Activated CD8-positive, alpha-beta memory T cell treated with anti-CD3 and anti-CD28 coated beads for 24 hours (primary cell): ENCODE measurements around the gene COG7.
"Not testable (repeated sequence)": the region's sequence is repeated elsewhere in the genome, so short reads cannot be mapped to it uniquely, and the experiment has no call there.

Experiments
- DNase-seq: peaks from one replicate; pipeline ENCODE4 v3.0.0-alpha.2; 2020

Gene COG7

DNA sequence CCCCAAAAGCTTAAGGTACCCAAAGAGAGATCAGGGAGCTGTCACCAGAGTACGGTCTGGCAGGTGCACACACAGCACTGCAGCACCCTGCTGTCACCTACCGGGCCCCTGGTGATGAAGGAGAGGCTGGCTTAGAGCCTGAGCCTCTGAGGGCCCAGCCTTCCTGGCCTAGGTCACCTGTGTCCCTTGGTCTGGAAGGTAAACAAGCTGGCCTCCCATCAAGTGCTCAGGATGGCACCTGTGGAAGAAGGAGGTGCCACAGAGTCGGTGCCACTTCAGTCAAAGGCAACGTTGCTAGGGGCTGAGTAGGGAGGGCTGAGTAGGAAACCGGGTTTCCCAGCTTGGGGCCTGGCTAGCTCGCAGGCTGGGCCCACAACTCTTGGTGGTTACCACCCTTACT is 70.7 kb downstream of the COG7 start:
- DNase-seq, result no peak

- DNase-seq, result not testable (repeated sequence)
These were observed 71.3 kb downstream of the COG7 start for GRCh38 chr16:23381702-23382101.

GRCh38 chr16:23380501-23380951 is 72.5 kb downstream of the COG7 start:
- no peak for DNase-seq

- DNase-seq, result no peak
These were observed 73.3 kb downstream of the COG7 start for GRCh38 chr16:23379707-23380106.

DNA sequence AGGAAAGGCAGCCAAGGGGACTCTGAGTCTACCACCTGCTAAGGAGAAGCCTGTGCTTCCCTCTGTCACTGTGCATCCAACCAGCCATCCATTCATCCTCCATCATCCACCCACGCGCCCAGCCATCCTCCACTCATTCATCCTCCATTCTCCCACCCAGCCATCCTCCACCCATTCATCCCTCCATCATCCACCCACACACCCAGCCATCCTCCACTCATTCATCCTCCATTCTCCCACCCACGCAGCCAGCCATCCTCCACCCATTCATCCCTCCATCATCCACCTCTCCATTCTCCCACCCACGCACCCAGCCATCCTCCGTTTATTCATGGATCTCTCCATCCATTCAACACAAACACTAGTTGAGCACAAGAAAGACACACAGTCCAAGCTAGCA is 74.1 kb downstream of the COG7 start:
- DNase-seq, result no peak

GRCh38 chr16:23378256-23378655 is 74.7 kb downstream of the COG7 start:
- DNase-seq, result no peak

GRCh38 chr16:23377071-23377931 is 75.7 kb downstream of the COG7 start:
- no peak for DNase-seq

GRCh38 chr16:23375643-23376042 is 77.3 kb downstream of the COG7 start:
- DNase-seq, result no peak

DNA sequence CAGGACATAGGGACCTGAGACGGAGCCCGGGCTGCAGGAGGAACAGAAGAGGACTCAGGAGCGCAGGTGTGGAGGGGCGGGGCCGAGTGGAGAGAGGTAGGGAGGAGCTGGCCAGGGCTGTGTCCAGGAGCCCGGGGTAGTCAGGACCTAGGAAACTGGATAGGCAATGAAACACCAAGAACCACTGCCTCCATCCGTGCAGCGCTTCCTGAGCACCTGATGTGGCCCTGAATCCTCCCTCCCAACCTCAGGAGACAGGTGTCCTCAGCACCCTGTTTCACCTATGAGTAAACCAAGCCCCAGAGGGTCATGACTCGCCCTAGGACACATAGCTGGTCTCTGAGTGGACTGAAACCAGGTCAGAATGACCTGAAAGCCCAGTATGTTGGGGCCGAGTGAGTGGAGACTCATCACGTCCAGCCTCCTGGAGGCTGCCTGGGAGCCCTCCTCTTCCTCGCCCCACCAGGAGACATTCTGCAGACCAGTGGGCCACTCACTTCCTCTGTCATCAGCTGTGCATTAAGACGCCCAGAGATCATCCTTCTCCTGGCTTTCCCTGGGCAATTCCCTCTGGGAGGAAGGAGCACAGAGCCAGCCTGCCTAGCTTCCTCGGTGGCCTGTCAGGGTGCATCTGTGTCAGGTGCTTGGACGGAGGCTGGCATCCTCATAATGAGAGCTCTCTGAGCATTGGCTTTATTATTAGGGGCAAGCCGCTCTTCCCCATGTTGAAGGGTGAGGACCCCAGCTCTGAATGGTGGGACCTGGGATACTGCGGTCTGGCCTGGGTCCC is 78.1 kb downstream of the COG7 start:
- DNase-seq, result no peak

- DNase-seq, result no peak
These were observed 79.4 kb downstream of the COG7 start for GRCh38 chr16:23373436-23374219.

DNA sequence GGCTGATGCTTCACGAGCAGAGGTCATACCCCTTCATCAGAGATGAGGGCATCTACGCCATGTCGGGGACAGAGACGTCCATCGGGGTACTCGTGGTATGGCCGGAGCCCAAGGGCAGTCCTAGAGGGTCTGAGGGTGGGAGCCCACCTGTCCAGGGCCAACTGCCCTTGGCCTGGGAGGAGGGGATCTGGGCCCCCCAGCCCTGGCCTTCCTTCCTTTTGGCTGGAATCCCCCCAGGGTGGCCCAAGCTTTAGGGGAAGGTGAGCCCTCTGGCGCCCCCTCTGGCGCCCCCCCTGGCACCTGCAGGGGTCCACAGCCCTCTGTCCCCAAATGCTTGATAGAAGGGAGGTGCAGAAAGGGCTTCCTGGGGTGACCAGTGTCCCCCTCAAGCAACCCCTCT is 81.6 kb downstream of the COG7 start:
- DNase-seq, result no peak

DNA sequence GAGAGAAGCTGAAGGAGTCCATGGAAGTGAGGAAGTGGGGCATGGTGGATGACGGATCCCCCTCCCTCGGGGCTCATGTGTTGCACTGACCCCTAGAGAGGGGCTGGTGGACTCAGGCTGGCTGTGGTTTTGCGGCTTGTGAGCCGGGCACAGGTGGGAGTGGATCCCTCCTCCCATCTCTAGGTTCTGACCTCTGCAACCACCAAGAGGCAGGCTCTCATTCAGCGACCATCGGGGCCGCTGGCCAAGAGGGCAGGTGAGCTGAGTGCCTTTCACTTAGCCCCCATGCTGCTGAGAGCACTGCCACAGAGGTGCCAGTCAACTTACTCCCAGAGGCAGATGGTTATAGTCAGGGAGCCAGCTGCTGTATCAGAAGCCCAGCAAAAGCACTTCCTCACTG is 83.6 kb downstream of the COG7 start:
- no peak for DNase-seq

DNA sequence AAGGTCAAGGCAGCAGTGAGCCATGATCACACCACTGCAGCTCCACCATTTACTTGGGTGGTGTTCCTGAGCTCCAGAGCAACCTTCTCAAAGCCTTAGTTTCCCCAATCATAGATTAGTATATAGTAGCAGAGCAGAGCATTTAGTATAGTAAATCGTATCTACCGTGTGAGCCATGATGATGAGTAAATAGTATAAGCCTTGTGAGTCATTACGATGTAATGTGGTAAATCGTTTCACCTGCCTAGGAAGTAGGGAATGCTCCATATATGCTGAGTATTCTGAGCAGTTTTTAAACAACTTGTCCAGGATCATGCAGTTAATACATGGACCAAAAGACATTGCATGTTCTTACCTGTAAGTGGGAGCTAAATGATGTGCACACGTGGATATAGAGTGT is 84.5 kb downstream of the COG7 start:
- no peak for DNase-seq

- no peak for DNase-seq
These were observed 85.0 kb downstream of the COG7 start for GRCh38 chr16:23367988-23368387.

DNA sequence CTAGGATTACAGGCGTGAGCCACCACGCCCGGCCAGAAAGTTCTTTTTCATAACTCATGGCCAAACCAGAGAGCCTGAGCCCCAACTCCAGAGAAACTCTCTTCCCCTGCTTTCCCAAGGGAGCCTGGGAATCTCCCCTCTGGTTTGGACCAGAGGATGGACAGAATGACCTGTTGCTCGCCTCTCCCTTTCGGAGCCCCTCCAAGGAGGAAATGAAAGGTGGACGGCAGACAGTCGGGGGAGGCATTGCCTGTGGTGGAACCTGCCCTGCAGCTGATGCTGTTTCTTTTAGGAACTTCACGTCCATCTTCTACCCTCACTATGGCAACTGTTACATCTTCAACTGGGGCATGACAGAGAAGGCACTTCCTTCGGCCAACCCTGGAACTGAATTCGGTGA is 85.4 kb downstream of the COG7 start:
- DNase-seq, result no peak

DNA sequence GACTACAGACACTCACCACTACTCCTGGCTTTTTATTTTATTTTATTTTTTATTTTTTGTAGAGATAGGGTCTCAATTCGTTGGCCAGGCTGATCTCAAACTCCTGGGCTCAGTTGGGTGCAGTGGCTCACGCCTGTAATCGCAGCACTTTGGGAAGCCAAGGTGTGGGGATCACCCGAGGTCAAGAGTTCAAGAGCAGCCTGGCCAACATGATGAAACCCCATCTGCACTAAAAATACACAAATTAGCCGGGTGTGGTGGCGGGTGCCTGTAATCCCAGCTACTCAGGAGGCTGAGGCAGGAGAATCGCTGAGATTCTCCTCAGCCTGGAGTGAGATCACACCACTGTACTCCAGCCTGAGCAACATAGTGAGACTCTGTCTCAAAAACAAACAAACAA is 86.6 kb downstream of the COG7 start:
- DNase-seq, result not testable (repeated sequence)

- no peak for DNase-seq
These were observed 87.3 kb downstream of the COG7 start for GRCh38 chr16:23365602-23366240.

DNA sequence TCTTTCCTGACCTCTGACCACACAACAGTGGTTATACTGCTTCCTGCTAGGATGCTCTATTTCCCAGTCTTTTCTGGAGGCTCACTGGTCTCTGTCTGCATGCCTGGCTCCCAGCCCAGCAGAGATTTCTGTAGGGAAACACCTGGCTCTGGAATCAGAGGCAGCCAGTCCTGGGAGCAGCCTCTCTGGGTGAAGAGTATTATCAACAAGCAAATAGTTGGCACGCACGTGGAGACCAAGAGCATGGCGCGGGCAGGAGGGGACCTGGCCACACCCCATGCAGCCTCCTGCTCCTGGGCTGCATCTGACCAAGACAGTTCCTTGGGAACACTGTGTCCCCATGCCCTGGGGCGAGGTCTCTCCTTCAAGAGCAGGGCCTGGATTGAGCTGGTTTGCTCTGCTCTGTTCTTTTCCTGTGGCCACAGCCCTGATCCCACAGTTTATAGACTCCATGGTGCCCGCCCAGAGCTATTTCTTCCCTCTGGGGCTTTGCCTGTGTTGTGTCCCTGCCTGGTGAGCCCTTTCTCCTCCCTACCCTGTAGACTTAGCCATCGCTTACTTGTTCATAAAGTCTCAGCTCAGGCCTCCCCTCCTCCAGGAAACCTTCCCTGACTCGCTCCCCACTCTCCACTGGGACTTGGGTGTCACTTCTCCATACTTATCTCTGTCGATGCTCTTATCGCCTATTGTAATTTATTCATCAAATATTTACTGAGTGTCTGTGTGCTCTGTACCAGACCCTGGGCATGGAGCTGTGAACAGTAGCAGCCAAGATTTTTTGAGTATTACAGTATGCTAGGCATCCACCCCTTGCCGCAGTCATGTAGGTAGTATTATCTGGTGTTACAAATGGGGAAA is 90.3 kb downstream of the COG7 start:
- no peak for DNase-seq

DNA sequence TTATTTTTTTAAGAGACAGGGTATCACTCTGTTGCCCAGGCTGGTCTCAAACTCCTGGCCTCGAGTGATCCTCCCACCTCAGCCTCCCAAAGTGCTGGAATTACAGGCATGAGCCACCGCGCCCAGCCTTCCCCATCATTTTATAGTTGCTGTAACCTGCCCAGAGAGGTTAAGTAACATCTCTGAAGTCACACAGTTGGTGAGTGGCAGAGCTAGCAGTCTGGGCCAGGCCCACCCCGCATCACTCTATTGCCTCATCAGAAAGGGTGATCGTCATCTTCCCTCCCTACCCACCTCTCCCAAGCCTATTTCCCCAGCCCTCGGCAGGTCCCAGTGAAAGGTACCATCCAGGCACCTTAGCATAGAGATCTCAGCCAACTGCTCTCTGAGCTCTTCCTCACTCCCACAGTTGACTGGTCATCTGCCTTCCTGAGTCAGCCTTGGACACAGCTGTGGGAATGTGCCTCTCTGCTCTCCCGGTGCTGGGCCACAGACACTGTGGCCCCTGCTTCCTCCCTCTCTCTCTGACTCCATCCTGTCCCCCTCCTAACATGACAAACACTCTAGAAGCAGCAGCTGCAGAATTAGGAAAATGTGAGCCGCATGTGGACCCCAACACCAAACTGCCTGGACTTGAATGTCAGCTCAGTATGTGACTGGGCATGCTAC is 93.8 kb downstream of the COG7 start:
- no peak for DNase-seq

DNA sequence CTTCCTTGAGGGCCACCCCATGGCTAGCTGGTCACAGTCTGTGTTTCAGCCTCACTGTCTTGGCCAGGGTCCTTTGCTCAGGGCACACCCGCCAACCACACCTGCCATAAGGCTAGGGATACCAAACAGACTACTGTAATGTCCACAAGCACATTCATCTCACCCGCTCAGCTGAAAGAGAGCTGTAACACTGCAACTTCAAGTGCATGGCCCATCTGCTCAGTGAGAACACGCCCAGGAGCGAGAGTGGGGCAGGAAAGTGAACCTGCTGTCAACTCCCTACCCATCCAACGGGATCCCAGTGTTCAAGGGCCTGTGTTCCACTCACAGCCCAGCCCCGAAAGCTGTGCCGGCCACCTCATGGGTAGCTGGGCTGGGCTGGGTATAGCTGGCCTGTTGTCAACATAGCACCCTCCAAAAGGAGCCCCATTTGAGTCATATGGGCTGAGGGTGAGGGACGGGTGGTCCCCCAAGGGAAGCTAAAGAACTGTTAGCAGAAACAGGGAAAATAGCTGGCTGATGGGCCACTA is 95.2 kb downstream of the COG7 start:
- DNase-seq, result no peak

DNA sequence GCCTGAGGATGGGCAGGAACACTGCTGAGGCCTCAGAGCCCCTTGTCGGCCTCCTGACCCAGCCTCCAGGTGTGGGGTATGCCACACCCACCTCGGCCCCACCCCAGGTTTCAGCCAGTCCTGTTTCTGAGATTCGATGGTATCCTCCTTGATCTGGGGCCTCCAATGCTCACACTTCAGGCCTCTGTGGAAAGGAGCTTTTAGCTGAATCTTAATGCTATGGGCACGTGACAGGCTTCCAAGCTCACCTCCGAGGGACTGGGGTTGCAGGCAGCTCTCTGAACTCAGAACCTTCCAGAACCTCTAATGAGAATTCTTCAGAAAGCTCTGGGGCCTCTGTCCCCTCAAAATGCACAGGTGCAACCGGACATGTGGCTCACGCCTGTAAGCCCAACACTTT is 96.0 kb downstream of the COG7 start:
- DNase-seq, result no peak
